CD14-positive monocyte (primary cell): Measurements from ENCODE around the gene ITGA2. TPM values are rescaled to one million over a fixed set of nuclear protein-coding genes. Genes with fewer than 3 reads are reported as not detected.

Experiments used
- DNase-seq, 3 donors: peaks; one replicate each; pipeline ENCODE4 v3.0.0-alpha.2; 2011 to 2022
- H2AFZ ChIP-seq: 2 replicates; pipeline ENCODE4 v1.6.0; 2012; ENCODE audit warnings: mild to moderate bottlenecking, low read depth, low read length, inconsistent platforms; ENCODE audit not compliant: insufficient read depth, poor library complexity, severe bottlenecking
- H3K27ac ChIP-seq, 2 donors: 1 replicate in 1 of 2; 2 replicates in 1 of 2; pipeline ENCODE4 v1.5.1; 2012 to 2013; ENCODE audit warnings: low read length in 2 of 2, control low read depth in 1 of 2, inconsistent platforms in 1 of 2, low read depth in 1 of 2, mild to moderate bottlenecking in 1 of 2
- H3K27me3 ChIP-seq, 2 donors: one replicate each; pipeline versions ENCODE4 v1.6.0 to v1.6.1; 2011 to 2013; ENCODE audit warnings: low read length in 2 of 2; ENCODE audit not compliant: control insufficient read depth in 2 of 2, insufficient read depth in 2 of 2
- H3K36me3 ChIP-seq, 2 donors: replicated peaks in 1 of 2; 1 replicate in 1 of 2; 2 replicates in 1 of 2; pipeline versions ENCODE4 v1.5.1 to v1.6.1; 2012 to 2013; ENCODE audit warnings: low read length in 2 of 2, control low read depth in 1 of 2, inconsistent platforms in 1 of 2, mild to moderate bottlenecking in 1 of 2; ENCODE audit not compliant: insufficient read depth in 2 of 2, control insufficient read depth in 1 of 2
- H3K4me1 ChIP-seq, 2 donors: 1 replicate in 1 of 2; 2 replicates in 1 of 2; pipeline versions ENCODE4 v1.5.1 to v1.6.1; 2012 to 2013; ENCODE audit warnings: low read length in 2 of 2, control low read depth in 1 of 2, inconsistent platforms in 1 of 2, mild to moderate bottlenecking in 1 of 2, moderate library complexity in 1 of 2; ENCODE audit not compliant: insufficient read depth in 2 of 2, control insufficient read depth in 1 of 2
- H3K4me2 ChIP-seq: replicated peaks from 2 replicates; pipeline ENCODE3; 2012; ENCODE audit warnings: low read length, moderate library complexity, mild to moderate bottlenecking; ENCODE audit not compliant: poor library complexity, severe bottlenecking; ENCODE audit errors: extremely low read depth
- H3K4me3 ChIP-seq, 3 experiments: fragments of 200-600 bp in 1 of 3; sonication (generic) in 1 of 3; replicated peaks in 1 of 3; 1 replicate in 2 of 3; 2 replicates in 1 of 3; pipeline ENCODE4 v1.5.1; 2011 to 2013; ENCODE audit warnings: low read length in 3 of 3, mild to moderate bottlenecking in 3 of 3, control low read depth in 2 of 3, low read depth in 2 of 3, inconsistent platforms in 1 of 3, moderate library complexity in 1 of 3
- H3K79me2 ChIP-seq: 2 replicates; pipeline ENCODE4 v1.6.0; 2012; ENCODE audit warnings: mild to moderate bottlenecking, control low read depth, inconsistent platforms, low read length, moderate library complexity; ENCODE audit not compliant: insufficient read depth
- H3K9ac ChIP-seq: 2 replicates; pipeline ENCODE4 v1.6.0; 2017; ENCODE audit warnings: low read length, mild to moderate bottlenecking; ENCODE audit not compliant: insufficient read depth, poor library complexity, severe bottlenecking
- H3K9me3 ChIP-seq, 2 donors: replicated peaks in 1 of 2; 1 replicate in 1 of 2; 2 replicates in 1 of 2; pipeline versions ENCODE4 v1.5.1 to v1.6.1; 2012 to 2013; ENCODE audit warnings: low read length in 2 of 2, control low read depth in 1 of 2; ENCODE audit not compliant: control insufficient read depth in 1 of 2, insufficient read depth in 1 of 2
- H4K20me1 ChIP-seq: 2 replicates; pipeline ENCODE4 v1.6.0; 2012; ENCODE audit warnings: mild to moderate bottlenecking, low read length, control low read depth, moderate library complexity; ENCODE audit not compliant: insufficient read depth
- H3K27ac Mint-ChIP-seq, 7 donors: one replicate each; pipeline ENCODE4 v1.8.0; 2020; ENCODE audit warnings: mild to moderate bottlenecking in 7 of 7, mixed read lengths in 7 of 7, moderate library complexity in 6 of 7, inconsistent platforms in 2 of 7
- H3K27me3 Mint-ChIP-seq, 3 donors: one replicate each; pipeline ENCODE4 v1.8.0; 2021 to 2022; ENCODE audit warnings: low read depth in 3 of 3, mild to moderate bottlenecking in 3 of 3, mixed read lengths in 3 of 3, moderate library complexity in 3 of 3, inconsistent platforms in 1 of 3
- H3K36me3 Mint-ChIP-seq, 2 donors: one replicate each; pipeline ENCODE4 v1.8.0; 2020; ENCODE audit warnings: mixed read lengths in 2 of 2, inconsistent platforms in 1 of 2, mild to moderate bottlenecking in 1 of 2
- H3K4me1 Mint-ChIP-seq: one replicate; pipeline ENCODE4 v1.8.0; 2020; ENCODE audit warnings: mild to moderate bottlenecking, mixed read lengths
- H3K4me3 Mint-ChIP-seq, 2 donors: one replicate each; pipeline ENCODE4 v1.8.0; 2020; ENCODE audit warnings: mild to moderate bottlenecking in 2 of 2, mixed read lengths in 2 of 2, moderate library complexity in 1 of 2
- H3K9me3 Mint-ChIP-seq, 7 donors: one replicate each; pipeline ENCODE4 v1.8.0; 2020 to 2022; ENCODE audit warnings: mixed read lengths in 7 of 7, mild to moderate bottlenecking in 6 of 7, moderate library complexity in 6 of 7, inconsistent platforms in 2 of 7
- CTCF ChIP-seq: fragments of 200-600 bp; IDR thresholded peaks from one replicate; pipeline ENCODE4 v1.8.0; 2022; ENCODE audit warnings: antibody characterized with exemption, mild to moderate bottlenecking
- WGBS: methylation state at CpG from one replicate; pipeline ENCODE4 v1.1.5; 2013; ENCODE audit warnings: missing lambda C conversion rate; ENCODE audit not compliant: insufficient coverage; 5-methylcytosine and 5-hydroxymethylcytosine counted together
- intact Hi-C, 2 donors: fragments of 100-400 bp; cut with micrococcal nuclease; formaldehyde crosslinking; loops; one replicate each; pipeline versions ENCODE4 v1.15.0 to v1.15.1; 2023
- polyA plus RNA-seq, 3 donors: library from polyadenylated mRNA; depleted of rRNA in 1 of 3; unstranded in 2 of 3; stranded (reverse) in 1 of 3; fragments of 300-500 nt in 2 of 3; fragments of >200 nt in 1 of 3; fragmentation: Illumina TruSeq in 2 of 3; gene quantifications; 1 replicate in 2 of 3; 2 replicates in 1 of 3; pipeline ENCODE4 v1.2.3, GENCODE V29; 2012 to 2021

ITGA2 gene
- polyA plus RNA-seq, 3 donors = not detected

- no peak overlapping the region for H3K9ac ChIP-seq
- no peaks in the 10 kb centered on the region for H3K9me3 ChIP-seq
- H3K4me3 Mint-ChIP-seq = no peak overlapping the region
- H3K4me2 ChIP-seq = no peak overlapping the region
- H3K4me1 ChIP-seq = no peaks in the 10 kb centered on the region
- H3K36me3 Mint-ChIP-seq = no peaks in the 10 kb centered on the region
- H3K79me2 ChIP-seq = no peaks in the 10 kb centered on the region
- H3K27me3 ChIP-seq = no peaks in the 10 kb centered on the region
- no peak overlapping the region for H3K4me3 ChIP-seq
- TF ChIP-seq CTCF = no peak
- peaks cover 0 to 1% (median 1%) of the 10 kb centered on the region in 3 donors for H3K27me3 Mint-ChIP-seq
- WGBS = no CpG with 5 or more reads among the region's 1 CpG
- no peaks in the 10 kb centered on the region for H3K36me3 ChIP-seq
- DNase-seq = peak; percentile 35 to 72 (median 51)
- no peak overlapping the region for H3K27ac Mint-ChIP-seq
- no peaks in the 10 kb centered on the region for H4K20me1 ChIP-seq
- peaks cover 12% of the 10 kb centered on the region for H3K4me1 Mint-ChIP-seq
- no peak overlapping the region for H3K27ac ChIP-seq
- H2AFZ ChIP-seq = no peak overlapping the region
- intact Hi-C loops = no loop called here
- peaks cover 0 to 5% (median 0%) of the 10 kb centered on the region in 7 donors for H3K9me3 Mint-ChIP-seq
Observed at GRCh38 chr5:53008751-53009150, 19.6 kb downstream of the ITGA2 start.

- Histone ChIP-seq H3K4me1 (no peaks in the 10 kb centered on the region), H3K9ac (no peak overlapping the region), H4K20me1 (no peaks in the 10 kb centered on the region), H3K4me3 (no peak overlapping the region), H2AFZ (no peak overlapping the region), H3K9me3 (no peaks in the 10 kb centered on the region), H3K79me2 (no peaks in the 10 kb centered on the region), H3K36me3 (no peaks in the 10 kb centered on the region), H3K4me2 (no peak overlapping the region), H3K27ac (no peak overlapping the region), H3K27me3 (no peaks in the 10 kb centered on the region)
- Mint-ChIP-seq H3K4me1 (peaks cover 12% of the 10 kb centered on the region), H3K4me3 (no peak overlapping the region), H3K27me3 (peaks cover 0 to 1% (median 0%) of the 10 kb centered on the region in 3 donors), H3K9me3 (peaks cover 0 to 10% (median 4%) of the 10 kb centered on the region in 7 donors), H3K27ac (no peak overlapping the region), H3K36me3 (no peaks in the 10 kb centered on the region)
- intact Hi-C loops = no loop called here
- DNase-seq = no peak
- no CpG with 5 or more reads among the region's 1 CpG for WGBS
- TF ChIP-seq CTCF = no peak
Observed at GRCh38 chr5:53009816-53010215, 20.7 kb downstream of the ITGA2 start.
